Measurements from ENCODE around the gene LMTK2.

The LMTK2 gene

DNA sequence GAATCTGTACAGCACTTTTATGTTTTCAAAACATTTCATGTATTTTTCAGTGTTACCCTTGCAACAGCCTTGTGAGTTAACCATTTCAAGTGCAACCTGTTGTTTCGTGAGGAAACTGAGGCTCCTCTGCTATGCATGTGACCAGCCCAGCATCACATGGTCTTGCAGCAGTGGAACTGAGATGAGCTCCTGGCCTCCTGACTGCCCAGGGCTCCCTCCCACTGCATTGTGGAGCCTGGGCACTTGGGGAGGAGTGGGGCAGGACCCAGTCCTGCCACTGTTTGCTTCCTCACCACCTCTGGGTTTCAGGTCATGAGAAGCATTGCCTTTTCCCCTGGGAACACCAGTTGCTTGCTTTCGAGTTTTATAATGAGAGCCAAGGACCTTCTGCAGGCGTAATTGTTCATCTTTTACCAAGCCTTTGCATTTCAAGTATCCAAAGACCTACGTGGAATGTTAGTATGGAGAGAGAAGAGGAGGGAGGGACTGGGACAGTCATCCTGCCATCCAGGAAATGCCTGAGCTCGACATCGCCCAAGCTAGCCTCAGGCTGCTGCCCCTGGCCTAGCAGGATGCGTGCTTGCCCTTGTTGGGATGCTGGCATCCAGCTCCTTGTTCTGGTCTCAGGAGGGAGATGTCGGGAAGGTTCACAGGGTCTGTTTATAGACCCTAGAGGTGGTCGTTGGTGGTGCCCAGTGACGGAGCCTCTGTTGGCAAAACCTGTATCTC, 72.3 kb downstream of the LMTK2 start:
- no peak for DNase-seq

- no peak for DNase-seq
Measured at GRCh38 chr7:98180751-98181150, 74.1 kb downstream of the LMTK2 start.

- DNase-seq = no peak
Measured at GRCh38 chr7:98185101-98185500, 78.4 kb downstream of the LMTK2 start.

DNA sequence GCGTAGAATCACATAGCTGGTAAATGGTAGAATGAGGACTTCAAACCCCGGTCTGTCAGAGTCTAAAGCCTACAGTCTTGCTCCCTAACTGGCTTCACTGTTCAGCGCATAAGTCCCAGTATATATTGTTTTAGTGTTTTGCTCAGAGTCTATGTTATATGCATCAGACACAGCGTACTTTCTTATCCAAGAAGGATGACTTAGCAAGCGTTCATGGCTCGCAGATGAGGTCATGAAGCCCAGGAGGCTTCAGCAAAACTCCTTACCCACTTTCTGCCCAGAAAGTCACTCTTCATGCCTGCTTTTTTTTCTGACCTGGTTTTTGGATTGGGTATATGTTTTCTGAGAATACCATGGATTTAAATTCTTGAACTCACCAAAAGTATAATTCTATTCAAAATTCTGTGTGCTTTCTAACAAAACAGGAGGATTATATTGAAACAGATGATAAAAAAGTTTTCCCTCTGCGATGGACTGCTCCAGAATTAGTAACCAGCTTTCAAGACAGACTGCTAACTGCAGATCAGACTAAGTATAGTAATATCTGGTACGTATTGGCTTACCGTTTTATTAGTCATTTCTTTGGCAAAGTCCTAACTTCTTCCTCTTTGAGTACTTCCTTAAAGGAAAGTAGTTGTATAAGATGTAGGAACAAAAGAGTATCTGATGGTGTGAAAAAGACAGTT, 79.9 kb downstream of the LMTK2 start:
- DNase-seq = no peak

- DNase-seq = no peak
Measured at GRCh38 chr7:98187138-98187502, 80.5 kb downstream of the LMTK2 start.

GRCh38 chr7:98189559-98189958, 82.9 kb downstream of the LMTK2 start:
- no peak for DNase-seq

- no peak for DNase-seq
Measured at GRCh38 chr7:98191668-98192431, 85.2 kb downstream of the LMTK2 start.

- DNase-seq = no peak
Measured at GRCh38 chr7:98192781-98193457, 86.3 kb downstream of the LMTK2 start.

GRCh38 chr7:98193474-98194180, 87.0 kb downstream of the LMTK2 start:
- no peak for DNase-seq

DNA sequence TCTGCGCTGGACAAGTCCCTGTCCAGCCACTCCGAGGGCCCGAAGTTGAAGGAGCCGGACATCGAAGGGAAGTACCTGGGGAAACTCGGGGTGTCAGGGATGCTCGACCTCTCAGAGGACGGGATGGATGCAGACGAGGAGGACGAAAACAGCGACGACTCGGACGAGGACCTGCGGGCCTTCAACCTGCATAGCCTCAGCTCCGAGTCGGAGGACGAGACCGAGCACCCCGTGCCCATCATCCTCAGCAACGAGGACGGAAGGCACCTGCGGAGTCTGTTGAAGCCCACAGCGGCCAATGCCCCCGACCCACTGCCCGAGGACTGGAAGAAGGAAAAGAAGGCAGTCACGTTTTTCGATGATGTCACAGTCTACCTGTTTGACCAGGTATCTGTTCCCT, 87.5 kb downstream of the LMTK2 start:
- no peak for DNase-seq

DNA sequence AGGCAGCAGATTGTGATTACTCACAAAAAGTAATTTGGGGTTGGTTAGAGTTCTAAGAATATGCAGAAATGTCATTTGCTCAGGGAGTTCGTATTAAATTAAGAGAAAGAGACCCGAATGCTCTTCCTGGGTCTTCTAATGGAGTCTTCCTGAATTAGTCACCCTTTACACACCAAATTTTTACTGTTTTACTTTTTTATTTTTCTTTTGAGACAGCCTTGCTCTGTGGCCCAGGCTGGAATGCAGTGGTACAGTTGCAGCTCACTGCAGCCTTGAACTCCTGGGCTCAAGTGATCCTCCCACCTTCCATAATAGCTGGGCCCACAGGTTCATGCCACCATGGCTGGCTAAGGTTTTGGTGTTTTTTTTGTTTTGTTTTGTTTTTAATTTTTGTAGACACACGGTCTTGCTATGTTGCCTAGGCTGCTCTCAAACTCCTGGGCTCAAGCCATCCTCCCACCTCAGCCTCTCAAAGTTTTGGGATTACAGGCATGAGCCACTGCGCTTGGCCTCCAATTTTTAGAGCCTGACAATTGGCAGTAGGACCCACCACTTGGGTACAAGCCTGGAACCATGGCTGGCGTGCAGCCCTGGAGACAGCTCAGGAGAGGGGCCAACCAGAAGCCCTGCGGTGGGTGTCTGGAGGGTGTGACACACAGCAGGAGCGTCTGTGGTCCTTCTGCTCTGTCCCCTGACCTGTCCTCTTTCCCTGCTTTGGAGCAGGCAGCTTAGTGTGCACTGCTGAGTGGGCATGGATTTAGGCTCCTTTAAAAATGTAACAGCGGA, 88.2 kb downstream of the LMTK2 start:
- DNase-seq = no peak

DNA sequence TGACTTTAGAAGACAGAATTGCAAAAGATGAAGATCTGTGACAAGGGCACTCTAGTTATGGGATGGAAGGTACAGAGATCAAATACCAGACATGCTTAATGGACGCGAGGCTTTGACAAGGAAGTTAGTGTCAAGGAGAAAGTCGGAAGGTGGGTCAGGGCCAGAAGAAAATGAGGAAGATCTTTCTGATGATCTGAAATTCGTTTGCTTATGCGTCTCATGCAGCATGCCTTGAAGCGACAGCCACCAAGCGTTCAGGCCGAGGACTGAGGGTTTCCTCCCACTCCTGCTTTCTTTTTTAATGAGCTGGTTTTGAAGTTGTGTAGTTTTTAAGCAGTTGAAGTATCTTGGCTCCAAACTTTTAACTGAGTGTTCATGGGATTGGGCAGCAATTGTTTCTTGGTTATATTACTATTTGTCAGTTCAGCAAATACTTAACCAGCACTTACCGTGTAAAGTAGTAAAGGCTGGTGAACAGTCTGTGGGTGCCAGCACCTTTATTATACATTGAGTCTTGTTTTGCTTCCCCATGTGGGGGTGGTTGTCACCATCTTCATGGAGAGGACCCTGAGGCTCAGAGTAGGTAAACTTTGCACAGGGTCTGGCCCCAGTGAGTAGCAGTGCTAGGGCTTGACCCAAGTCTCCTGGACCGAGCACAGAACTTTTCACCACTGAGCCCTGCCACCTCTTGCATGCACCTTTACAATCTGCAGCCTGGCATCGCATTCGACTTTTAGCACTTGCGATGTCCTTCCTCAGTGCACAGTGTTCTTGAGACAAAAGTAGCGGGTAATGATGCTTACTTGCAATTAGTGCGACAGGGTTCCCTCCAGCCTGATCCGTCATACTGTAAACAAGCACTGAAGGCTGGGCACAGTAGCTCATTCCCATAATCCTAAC, 90.3 kb downstream of the LMTK2 start:
- no peak for DNase-seq

GRCh38 chr7:98199131-98199530, 92.5 kb downstream of the LMTK2 start:
- DNase-seq = no peak

DNA sequence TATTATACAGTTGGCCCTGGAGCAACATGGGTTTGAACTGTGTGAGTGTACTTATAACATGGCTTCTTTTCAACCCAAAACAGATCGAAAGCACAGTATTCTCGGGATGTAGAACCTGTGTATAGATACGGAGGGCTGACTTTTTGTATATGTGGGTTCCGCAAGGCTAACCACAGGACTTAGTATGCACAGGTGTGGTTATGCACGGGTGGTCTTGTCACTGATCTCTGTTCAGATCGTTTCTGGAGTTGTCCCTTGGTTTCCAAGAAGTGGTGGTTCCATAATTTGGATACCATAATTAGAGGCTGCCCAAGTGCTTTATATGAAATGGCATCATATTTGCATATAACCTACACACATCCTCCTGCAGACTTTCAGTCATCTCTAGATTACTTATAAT, 93.7 kb downstream of the LMTK2 start:
- no peak for DNase-seq

GRCh38 chr7:98202367-98203195, 95.9 kb downstream of the LMTK2 start:
- DNase-seq = no peak

GRCh38 chr7:98203261-98203963, 96.8 kb downstream of the LMTK2 start:
- DNase-seq = no peak

GRCh38 chr7:98203964-98204605, 97.4 kb downstream of the LMTK2 start:
- DNase-seq = no peak

DNA sequence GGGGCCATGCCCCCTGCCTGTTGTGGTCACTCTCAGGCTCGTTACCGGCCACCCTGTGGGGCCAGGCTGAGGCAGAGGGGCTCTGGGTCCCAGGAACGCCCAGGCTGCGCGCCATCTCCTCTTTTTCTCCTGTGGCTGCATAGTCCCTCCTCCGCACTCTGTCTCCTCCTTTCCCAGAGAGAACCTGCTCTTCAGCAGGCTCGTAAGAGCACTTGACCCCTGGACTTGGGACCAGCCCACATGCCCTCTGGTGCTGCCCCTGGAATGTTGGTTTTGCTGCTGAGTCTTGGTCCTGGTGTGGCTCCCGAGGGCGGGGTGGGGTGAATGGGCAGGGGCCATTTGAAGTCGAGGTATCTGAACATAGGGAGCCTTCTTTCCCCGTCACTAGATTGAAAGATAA, 98.0 kb downstream of the LMTK2 start:
- DNase-seq = no peak

Data from NCI-H748 treated with DMSO at 0.1 percent for 48 hours (cell line).